HG03060 (cell line): Measurements from ENCODE around the gene FER.
"Not testable (repeated sequence)": the region's sequence is repeated elsewhere in the genome, so short reads cannot be mapped to it uniquely, and the experiment has no call there.

ENCODE experiments used
- ATAC-seq: cut with Tn5 transposase; IDR thresholded peaks from one replicate; pipeline ENCODE4 v1.9.1; 2021; ENCODE audit warnings: low read depth, moderate number of reproducible peaks; ENCODE audit not compliant: unreplicated experiment

FER gene

GRCh38 chr5:108794349-108794748 is 46.7 kb downstream of the FER start:
- not testable (repeated sequence) for ATAC-seq

- no peak for ATAC-seq
Observed at GRCh38 chr5:108797396-108797795, 49.7 kb downstream of the FER start.

- ATAC-seq, result no peak
Observed at GRCh38 chr5:108797986-108798385, 50.3 kb downstream of the FER start.

GRCh38 chr5:108798513-108799265 is 51.0 kb downstream of the FER start:
- no peak for ATAC-seq

- no peak for ATAC-seq
Observed at GRCh38 chr5:108801301-108801700, 53.6 kb downstream of the FER start.

GRCh38 chr5:108801776-108802175 is 54.1 kb downstream of the FER start:
- ATAC-seq, result no peak

GRCh38 chr5:108810717-108811116 is 63.0 kb downstream of the FER start:
- ATAC-seq, result no peak

- ATAC-seq, result no peak
Observed at GRCh38 chr5:108813673-108814072, 66.0 kb downstream of the FER start.

- no peak for ATAC-seq
Observed at GRCh38 chr5:108814551-108814950, 66.9 kb downstream of the FER start.

- peak; percentile 97 for ATAC-seq
Observed at GRCh38 chr5:108818613-108819272, 71.0 kb downstream of the FER start.

GRCh38 chr5:108820983-108821382 is 73.3 kb downstream of the FER start:
- no peak for ATAC-seq

- no peak for ATAC-seq
Observed at GRCh38 chr5:108822211-108822947, 74.7 kb downstream of the FER start.

- ATAC-seq, result no peak
Observed at GRCh38 chr5:108827131-108827530, 79.4 kb downstream of the FER start.

- ATAC-seq, result no peak
Observed at GRCh38 chr5:108830705-108831276, 83.1 kb downstream of the FER start.

- no peak for ATAC-seq
Observed at GRCh38 chr5:108836492-108836891, 88.8 kb downstream of the FER start.

GRCh38 chr5:108842260-108842941 is 94.7 kb downstream of the FER start:
- not testable (repeated sequence) for ATAC-seq

- ATAC-seq, result not testable (repeated sequence)
Observed at GRCh38 chr5:108851129-108851528, 103.4 kb downstream of the FER start.

- no peak for ATAC-seq
Observed at GRCh38 chr5:108857905-108858304, 110.2 kb downstream of the FER start.

- ATAC-seq, result peak; percentile 98
Observed at GRCh38 chr5:108858959-108859358, 111.3 kb downstream of the FER start.

GRCh38 chr5:108862211-108862610 is 114.5 kb downstream of the FER start:
- ATAC-seq, result no peak
